ENCODE measurements around the gene SMYD3.
"Not testable (repeated sequence)": the region's sequence is repeated elsewhere in the genome, so short reads cannot be mapped to it uniquely, and the experiment has no call there.

The SMYD3 gene

DNA sequence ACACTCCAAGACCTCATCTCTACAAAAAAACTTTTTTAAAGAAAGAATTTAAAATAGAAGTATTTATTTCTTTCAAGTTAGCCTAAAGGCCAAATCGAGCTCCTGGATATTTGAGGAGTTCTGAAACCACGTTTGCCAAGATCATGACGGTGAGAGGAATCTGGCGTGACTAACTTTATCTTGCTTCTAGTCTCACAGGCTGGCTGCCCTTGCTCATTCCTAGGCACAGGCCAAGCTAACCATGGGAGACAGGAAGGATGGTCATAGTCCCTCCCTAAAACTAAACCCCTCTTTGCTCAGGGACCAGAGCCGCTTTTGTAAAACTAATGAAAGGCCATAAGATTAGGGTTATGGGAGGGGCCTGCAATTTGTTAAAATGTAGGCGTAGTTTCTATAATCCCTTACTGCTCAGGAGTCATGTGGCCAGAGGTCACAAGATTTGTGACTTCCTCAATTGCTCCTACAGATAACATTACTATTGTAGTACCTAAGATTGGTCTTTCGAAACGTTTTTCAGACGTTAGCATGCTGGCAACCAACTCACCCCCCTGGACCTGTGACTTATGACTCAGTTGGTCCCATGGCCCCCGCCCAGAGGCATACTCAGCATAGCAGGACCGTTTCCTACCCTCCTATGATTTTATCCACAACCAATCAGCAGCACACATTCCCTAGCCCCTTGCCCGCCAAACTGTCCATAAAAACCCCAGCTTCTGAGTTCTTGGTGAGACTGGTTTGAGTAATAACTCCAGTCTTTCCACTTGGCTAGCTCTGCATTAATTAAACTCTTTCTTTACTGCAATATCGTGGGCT lies 425.0 kb downstream of the SMYD3 start:
- DNase-seq: no peak

DNA sequence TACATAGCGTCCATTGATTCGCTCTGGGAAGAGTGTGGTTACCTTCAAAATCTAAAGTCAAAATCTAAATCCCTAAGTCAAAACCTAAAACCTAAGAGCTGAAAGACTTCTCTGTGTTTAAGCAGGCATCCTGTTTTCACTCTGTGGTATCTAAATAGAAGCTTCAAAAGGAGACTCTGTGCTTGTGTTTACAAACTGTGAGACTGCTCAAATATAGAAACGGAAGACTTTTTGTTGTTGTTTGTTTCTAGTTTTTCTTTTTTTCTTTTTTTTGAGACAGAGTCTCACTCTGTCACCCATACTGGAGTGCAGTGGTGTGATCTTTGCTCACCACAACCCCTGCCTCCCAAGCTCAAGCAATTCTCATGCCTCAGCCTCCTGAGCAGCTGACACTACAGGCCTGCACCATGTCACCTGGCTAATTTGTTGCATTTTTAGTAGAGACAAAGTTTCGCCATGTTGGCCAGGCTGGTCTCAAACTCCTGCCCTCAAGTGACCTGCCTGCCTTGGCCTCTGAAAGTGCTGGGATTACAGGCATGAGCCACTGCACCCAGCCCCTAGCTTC lies 425.9 kb downstream of the SMYD3 start:
- no peak for DNase-seq

DNA sequence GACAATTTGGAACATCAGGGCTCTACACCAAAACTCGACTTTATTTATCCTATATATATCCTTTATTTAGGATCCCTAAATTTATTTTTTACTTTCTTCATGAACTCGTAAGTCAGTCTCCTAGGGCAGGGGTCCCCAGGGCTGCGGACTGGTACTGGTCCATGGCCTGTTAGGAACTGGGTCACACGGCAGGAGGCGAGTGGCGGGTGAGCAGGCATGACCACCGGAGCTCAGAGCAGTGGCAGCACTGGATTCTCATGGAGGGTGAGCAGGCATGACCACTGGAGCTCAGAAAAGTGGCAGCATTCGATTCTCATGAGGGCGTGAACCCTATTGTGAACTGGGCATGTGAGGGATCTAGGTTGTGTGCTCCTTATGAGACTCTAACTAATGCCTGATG lies 427.0 kb downstream of the SMYD3 start:
- DNase-seq: no peak

DNA sequence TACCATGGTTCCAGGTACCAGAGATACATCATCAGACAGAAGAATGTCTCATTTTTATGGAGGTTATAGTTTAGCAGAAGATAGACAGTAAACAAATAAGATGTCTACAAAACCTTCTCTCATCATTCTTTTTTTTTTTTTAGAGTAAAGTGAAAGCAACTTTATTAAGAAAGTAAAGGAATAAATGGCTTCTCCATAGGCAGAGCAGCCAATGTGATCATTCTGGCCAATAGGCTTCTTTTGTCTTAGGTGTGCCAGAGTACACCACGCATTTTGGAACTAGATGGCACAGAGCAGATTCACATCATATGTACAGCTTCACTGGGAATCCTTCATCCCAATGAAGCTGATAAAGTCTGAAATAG lies 428.2 kb downstream of the SMYD3 start:
- DNase-seq: no peak

DNA sequence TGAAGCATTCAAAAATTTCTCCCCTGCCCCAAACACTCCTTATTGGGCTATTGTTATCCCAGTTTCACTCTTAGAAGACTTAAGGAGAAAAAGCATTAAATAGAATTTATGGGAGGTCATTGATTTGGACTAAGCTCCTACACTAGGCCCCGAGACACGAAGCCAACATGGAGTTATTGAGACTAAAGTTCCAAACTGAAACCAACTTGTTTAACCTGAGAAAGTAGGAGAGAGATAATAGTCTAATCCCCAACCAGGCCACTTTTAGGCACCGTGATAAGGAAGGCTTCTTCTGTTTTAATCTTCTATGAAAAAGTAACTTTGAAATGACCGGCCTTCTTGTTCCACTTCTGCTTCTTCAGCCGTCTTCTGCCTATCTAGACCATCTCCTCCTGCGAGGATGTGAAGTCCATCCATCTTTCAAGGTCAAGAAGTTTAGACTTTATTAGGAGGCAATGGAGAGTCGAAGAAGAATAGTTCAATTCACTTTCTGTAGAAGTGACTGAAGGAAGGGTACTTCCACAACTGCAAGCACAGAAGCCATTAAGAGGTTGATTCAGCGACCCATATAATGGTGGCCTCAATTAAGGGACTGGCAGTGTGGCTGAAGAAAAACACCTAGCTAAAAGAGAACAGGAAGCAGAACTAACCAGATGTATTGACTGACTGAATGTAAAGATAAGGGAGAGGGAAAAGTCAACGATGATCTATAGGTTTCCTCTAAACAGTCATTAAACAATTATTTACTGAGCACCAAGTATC lies 428.8 kb downstream of the SMYD3 start:
- DNase-seq: no peak

DNA sequence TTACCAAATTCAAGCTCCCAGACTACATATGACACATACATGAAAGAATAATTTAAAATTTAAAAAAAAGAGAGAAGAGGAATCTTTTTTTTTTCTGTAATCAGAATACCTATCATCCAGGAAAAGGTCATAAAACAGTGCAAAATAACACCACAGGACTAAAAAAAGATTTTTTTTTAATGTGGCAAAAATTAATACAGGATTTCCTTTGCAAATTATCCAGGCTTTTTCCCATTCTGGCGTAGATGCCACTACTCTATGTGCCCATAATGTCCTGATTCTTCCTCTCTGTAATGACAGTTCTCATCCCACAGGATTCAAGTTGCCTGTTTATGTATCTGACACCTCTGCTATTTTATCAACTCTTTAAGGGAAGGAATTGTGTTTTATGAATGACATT lies 429.6 kb downstream of the SMYD3 start:
- DNase-seq: no peak

DNA sequence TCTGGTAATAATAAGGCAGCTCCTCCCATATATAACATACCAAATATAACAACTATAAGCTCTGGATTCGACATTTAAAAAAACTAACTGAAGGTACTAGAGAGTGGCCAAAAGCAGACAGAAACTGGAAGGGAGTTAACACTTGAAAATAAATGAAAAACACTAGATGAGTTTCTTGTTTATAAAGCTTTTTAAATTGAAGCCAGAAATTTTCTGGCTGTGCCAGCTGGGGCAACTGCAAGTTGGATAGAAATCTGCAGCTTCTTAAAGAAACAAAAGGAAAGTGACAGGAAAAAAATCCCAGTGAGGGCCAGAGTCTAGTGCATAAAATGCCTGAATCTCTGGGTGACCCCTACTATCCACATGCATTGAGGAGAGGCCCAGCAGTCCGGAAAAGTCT lies 432.7 kb downstream of the SMYD3 start:
- DNase-seq: no peak

DNA sequence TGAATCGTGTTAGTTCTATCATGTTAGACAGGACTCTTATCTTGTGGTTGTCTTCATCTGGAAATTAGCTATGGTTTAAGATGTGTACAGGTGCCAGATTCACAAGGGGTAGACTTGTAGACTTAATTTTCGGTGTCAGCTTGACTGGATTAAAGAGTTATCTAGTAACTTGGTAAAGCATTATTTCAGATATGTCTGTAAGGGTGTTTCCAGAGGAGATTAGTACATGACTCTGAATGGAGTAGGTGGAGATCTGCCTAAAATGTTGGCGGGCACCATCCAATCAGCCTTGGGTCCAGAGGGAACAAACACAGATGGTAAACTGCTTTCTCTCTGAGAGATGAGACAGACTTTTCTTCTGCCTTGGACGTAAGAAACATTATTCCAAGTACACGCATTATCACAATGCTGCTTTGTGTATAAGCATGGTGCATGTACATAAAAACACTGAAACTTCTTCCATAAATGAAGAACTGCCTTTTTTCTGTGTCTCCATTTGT lies 434.6 kb downstream of the SMYD3 start:
- DNase-seq: no peak

DNA sequence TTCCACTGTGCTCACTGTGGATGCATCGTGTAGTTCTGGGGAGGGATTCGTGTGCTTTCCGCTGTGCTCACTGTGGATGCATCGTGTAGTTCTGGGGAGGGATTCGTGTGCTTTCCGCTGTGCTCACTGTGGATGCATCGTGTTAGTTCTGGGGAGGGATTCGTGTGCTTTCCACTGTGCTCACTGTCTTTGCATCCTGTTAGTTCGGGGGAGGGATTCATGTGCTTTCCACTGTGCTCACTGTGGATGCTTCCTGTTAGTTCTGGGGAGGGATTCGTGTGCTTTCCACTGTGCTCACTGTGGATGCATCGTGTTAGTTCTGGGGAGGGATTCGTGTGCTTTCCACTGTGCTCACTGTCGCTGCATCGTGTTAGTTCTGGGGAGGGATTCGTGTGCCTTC lies 435.1 kb downstream of the SMYD3 start:
- not testable (repeated sequence) for DNase-seq

DNA sequence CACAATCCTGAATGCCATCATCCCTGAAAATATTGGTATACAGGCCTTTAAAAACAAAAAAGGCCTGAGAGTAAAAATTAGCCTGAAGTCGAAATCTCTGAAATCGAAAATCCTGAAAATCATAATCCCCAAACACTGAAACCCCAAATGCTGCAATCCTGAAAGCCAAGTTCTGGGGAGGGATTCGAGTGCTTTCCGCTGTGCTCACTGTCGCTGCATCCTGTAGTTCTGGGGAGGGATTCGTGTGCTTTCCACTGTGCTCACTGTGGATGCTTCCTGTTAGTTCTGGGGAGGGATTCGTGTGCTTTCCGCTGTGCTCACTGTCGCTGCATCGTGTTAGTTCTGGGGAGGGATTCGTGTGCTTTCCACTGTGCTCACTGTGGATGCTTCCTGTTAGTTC lies 435.5 kb downstream of the SMYD3 start:
- DNase-seq: not testable (repeated sequence)

DNA sequence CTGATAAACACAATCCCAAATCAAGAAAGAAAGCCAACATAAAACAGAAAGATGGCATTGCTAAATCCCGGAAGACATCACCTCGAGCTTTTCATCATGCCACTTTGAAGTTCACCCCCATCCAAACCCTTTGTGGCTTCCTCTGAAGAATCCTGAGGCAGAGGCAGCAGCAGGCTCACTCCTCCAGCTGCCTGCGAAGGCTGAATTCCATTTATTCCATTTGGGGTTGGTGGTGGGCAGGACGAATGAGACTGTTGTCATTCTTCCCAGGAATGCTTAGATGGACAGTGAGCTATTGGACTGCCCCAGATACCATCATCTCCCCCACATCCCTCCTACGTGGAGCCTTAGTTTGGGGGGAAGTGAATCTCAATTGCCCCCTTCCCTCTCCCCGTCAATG lies 437.5 kb downstream of the SMYD3 start:
- no peak for DNase-seq

DNA sequence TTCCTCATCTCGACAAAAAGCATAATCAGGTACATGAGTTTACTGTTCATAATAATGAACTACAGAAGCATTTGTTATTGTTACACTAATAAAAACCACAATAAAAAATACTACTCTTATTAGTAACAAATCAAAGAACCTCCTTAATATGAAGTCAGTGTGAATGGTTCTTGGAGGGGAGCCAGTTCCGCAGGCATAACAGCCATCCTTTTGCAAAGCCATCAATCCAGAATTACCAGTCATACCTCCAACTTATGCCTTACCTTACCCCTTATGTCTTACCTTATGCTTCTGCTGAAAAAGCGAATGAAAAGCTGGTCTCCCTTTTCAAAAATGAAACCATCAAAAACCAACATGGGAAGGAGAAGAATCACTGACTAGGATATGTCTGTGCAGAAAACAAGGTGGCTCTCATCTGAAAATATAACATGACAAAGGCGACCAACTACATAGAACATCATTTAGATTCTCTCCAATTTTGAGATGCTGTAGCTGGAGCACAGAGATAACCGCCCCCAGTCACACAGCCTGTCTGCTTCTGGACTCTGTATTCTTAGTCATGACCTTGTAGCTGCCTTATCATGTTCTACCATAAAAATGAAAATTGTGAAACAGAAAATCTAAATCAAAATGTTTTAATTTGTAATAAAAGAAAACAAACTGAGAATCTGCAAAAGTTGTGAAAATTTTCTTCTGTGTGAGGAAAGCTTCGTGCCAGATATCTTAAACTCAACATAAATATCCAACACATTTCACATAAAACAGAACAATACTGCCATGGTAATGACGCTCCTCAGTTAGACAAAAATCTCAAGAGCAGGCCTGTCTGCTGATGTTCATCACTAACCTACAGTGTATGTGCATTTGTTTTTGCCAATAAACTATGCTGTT lies 438.2 kb downstream of the SMYD3 start:
- DNase-seq: no peak

DNA sequence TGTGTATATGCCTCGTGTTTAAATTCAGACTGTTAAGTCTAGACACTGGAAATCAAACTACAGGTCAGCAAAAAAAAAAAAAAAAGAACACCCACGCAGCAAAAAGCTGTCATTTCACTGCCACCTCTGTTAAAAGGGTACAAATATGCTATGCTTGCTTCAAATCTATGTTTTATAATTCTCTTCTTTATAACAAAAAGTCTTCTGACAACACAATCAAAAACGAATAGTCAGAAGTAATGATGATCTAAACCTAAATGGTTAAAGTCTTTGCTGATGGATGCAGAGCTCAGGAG lies 438.9 kb downstream of the SMYD3 start:
- DNase-seq: no peak

DNA sequence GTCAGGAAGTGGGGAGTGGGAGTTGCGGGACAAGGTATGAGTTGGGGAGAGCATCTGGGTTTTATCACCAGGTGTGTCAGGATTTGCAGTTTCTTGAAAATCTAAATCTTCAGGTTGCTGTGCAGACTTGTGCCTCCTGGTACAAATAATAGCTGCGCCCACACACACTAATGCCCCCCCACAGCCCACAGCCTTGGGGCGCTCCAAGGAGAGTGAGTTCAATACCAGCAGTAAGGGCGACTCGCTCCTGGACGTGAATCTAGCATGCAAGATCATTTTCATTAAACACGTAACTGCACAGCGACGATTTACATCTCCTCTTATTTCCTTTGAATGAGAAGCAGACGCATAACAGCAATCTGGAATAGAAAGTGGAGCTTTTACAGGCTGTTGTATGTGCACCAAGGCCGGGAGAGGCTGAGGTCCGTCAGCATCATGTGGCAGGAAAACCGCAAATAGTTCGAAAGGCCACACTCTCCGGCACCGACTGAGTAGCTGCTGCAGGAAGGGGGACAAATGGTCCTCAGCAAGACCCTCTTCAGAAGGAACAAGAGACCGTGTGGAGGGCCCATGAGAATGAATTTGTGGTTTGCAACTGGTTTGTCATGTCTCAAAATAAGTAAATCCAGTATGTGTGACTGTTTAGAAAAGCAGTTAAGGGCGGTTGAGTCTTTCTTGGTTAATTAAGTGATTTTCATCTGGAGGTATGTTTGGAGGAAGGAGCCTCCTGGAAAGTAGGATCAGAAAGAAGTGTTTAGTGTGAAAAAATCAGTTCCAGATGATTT lies 439.5 kb downstream of the SMYD3 start:
- DNase-seq: no peak

DNA sequence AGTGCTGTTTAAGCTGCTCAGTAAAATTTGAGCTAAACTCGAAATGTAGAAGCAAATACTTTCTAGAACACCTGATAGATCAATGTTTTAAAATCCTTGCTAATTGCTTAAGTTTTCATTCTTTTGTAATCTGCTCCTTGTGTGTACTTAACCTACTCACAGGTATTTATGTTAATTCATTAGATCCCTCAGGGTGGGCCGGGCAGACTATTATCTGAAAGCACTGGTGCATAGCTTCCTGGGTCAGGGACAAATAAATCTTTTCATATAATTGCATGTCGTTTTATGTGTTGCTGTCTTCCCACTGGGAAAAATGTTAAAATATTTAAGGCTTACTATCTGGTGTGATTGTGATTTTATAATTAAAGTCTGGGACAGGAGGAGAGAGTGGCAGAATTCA lies 440.5 kb downstream of the SMYD3 start:
- DNase-seq: no peak

DNA sequence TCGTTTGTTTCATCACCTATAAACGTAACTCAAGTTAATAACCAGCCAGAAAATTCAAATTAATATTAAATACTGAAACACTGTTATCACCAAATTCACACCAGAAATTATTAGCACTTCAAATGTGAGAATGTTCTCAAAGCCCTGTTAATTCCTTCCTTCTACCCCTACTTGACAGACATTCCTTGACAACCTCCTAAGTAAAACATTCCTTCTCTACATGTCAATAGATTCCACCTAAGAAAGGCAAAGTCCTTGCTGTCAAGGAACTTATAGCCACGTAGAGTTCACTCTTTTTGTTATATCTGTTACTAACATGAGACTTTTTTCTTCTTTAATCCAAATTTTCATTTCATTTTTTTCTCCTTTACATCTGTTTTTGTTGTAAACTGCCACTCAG lies 441.5 kb downstream of the SMYD3 start:
- DNase-seq: no peak

DNA sequence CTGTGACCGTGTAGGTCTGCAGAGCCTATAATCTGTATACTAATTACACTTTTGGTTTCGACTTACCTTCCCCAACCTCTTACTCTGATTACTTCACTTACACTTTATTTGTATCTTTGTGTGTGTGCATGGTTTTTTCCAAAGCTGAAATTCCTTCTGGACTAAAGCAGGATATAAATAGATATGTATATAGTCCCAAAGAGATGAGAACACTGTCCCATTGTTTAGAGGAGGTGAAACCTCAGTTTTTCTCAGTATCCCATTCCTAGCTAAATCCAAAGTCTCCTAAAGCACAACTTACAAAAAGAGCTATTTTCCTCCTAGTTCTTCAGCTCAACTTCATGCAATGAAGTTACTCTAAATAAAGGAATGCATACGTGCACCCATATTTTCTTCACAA lies 442.2 kb downstream of the SMYD3 start:
- no peak for DNase-seq

DNA sequence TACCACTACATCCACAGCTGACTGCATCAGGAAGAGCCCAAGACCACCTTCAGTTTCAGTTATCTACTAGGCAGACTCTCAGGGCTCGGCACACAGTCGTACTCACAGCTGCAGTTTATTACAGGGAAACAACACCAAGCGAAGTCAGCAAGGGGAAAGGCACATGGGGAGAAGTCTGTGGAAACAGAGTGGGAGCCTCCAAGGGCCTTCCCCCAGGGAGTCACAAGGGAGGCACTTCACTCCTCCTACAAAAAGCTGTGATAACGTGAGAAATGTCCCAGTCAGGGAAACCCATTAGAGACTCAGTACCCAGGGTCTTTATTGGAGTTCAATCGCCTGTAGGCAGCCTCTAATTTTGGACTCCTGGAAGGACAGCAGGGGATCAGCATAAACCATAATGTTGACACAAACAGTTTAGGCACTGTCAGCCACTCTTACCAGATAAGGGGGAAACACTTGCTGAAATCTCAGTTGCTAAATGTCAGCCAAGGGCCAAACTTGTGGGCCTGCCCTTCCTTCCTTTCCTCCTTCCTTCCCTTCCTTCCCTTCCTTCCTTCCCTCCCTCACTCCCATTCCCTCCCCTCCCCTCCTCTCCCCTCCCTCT lies 444.0 kb downstream of the SMYD3 start:
- no peak for DNase-seq

DNA sequence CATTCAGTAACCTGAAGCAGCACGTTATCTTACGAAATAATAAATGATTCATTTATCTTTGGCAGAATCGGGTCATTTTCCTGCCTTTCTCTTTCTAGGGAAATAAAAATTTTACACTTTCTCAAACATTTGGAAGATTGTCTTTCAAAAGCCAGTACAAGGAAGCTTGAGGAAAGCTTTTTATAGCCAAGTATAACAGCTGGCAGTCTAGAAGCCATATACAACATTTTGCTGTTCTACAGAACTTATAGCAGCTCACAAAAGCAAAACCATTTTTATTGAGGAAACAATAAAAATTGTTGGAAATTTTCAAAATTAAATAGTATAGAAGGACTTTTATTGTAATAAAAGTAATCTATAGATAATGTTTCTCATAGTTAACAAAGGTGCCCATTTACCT lies 448.6 kb downstream of the SMYD3 start:
- DNase-seq: no peak

DNA sequence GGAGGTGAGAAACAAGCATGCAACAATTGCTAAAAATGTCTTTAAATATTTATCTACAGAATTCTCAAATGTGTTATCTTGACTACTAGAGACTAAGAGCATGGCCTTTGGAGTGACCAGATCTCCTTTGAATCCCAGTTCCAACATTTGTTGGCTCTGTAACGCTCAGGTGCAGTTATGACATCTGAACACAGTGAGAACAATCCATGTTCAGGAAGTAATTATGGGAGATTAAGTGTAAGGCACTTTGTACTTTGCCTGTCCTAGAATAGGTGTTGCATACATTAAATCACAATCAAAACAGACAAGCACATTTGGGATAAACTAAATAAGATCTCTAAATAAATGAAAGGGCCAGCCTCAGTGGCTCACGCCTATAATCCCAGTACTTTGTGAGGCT lies 454.5 kb downstream of the SMYD3 start:
- DNase-seq: no peak

DNA sequence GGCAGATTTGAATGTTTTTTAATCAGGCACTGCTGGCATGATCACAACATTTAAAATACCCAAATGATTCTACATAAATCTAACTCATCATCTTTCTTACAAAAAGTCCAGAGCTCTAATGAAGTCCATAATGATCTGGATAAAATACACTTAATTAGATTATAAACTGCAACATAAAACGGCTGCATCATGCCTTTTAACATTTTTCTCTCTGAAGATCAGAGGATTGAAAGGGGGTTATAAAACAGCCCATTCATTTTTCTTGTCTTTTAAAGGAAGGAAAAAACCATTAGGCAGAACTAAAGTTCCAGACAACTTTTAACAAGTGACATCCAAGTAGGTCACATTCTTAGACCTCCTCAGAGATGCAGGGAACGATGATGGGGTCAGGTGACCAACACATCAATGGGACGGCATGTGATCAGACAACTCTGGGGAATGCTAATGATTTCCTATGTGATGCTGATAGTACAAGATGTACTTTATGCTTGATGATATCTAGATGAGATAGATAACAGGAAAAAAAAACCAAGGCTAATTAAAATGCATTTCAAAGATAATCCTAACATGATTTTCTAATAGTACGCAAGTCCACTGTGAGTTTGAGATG lies 455.1 kb downstream of the SMYD3 start:
- DNase-seq: no peak

DNA sequence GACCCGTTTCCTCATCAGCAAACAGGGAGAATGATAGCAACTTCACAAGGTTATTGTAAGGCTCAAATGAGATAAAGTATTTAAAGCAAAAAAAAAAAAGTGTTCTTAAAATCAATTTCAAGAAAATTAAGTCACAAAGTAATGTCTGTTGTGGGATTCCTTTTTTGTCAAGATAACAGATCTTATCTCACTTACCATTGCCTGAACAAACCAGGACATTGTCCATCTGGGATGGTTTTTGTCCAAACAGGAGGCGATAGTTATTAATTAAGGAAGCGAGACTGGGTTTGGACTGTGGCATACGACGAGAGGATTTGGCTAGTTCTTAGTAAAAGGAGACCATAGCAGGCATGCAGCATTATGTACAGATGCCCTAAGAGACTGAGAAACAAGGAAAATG lies 458.4 kb downstream of the SMYD3 start:
- no peak for DNase-seq

All from activated CD8-positive, alpha-beta memory T cell treated with anti-CD3 and anti-CD28 coated beads, Interleukin-2, amount 50 U/mL, for 4 hours (primary cell).